GM10266 (cell line): Measurements from ENCODE around the gene APC2.

Source experiments
- DNase-seq: peaks from one replicate; pipeline ENCODE4 v3.0.0; 2012; ENCODE audit errors: extremely low spot score
- TF ChIP-seq, protein P1 (sequence below): IDR thresholded peaks from 2 replicates; pipeline ENCODE4 v1.5.1; 2012; ENCODE audit warnings: mild to moderate bottlenecking, low read depth; ENCODE audit not compliant: control insufficient read depth, insufficient read depth; ENCODE audit errors: missing control alignments

The APC2 gene

DNA sequence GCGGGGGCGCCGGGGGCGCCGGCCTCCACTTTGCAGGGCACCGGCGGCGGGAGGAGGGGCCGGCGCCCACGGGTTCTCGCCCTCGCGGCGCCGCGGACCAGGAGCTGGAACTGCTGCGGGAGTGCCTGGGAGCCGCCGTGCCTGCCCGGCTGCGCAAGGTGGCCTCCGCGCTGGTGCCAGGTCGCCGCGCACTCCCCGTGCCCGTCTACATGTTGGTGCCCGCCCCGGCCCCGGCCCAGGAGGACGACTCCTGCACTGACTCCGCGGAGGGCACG is 17.2 kb downstream of the APC2 start:
- TF ChIP-seq, protein P1, sequence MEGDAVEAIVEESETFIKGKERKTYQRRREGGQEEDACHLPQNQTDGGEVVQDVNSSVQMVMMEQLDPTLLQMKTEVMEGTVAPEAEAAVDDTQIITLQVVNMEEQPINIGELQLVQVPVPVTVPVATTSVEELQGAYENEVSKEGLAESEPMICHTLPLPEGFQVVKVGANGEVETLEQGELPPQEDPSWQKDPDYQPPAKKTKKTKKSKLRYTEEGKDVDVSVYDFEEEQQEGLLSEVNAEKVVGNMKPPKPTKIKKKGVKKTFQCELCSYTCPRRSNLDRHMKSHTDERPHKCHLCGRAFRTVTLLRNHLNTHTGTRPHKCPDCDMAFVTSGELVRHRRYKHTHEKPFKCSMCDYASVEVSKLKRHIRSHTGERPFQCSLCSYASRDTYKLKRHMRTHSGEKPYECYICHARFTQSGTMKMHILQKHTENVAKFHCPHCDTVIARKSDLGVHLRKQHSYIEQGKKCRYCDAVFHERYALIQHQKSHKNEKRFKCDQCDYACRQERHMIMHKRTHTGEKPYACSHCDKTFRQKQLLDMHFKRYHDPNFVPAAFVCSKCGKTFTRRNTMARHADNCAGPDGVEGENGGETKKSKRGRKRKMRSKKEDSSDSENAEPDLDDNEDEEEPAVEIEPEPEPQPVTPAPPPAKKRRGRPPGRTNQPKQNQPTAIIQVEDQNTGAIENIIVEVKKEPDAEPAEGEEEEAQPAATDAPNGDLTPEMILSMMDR: no peak
- no peak for DNase-seq

DNA sequence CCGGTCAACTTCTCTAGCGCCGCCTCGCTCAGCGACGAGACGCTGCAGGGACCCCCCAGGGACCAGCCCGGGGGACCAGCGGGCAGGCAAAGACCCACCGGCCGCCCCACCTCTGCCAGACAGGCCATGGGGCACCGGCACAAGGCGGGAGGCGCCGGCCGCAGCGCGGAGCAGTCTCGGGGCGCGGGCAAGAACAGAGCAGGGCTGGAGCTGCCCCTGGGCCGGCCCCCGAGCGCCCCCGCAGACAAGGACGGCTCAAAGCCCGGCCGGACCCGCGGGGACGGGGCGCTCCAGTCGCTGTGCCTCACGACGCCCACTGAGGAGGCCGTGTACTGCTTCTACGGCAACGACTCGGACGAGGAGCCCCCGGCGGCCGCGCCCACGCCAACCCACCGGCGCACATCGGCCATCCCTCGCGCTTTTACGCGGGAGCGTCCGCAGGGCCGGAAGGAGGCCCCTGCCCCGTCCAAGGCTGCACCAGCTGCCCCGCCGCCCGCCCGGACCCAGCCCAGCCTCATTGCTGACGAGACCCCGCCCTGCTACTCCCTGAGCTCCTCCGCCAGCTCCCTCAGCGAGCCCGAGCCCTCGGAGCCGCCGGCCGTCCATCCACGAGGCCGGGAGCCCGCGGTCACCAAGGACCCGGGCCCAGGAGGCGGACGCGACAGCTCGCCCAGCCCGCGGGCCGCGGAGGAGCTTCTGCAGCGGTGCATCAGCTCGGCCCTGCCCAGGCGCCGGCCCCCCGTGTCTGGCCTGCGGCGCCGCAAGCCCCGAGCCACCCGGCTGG is 17.8 kb downstream of the APC2 start:
- DNase-seq: no peak

DNA sequence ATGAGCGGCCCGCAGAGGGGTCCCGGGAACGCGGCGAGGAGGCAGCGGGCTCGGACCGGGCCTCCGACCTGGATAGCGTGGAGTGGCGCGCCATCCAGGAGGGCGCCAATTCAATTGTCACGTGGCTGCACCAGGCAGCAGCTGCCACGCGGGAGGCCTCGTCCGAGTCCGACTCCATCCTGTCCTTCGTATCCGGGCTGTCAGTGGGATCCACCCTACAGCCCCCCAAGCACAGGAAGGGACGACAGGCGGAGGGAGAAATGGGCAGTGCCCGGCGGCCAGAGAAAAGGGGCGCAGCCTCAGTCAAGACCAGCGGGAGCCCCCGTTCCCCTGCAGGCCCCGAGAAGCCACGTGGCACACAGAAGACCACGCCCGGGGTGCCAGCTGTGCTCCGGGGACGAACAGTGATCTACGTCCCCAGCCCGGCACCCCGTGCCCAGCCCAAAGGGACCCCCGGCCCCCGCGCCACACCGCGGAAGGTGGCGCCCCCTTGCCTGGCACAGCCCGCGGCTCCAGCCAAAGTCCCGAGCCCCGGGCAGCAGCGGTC is 18.4 kb downstream of the APC2 start:
- TF ChIP-seq, protein P1: no peak
- no peak for DNase-seq

More for the DNA sequence above, 17.8 kb downstream of the APC2 start:
- TF ChIP-seq, protein P1: no peak

DNA sequence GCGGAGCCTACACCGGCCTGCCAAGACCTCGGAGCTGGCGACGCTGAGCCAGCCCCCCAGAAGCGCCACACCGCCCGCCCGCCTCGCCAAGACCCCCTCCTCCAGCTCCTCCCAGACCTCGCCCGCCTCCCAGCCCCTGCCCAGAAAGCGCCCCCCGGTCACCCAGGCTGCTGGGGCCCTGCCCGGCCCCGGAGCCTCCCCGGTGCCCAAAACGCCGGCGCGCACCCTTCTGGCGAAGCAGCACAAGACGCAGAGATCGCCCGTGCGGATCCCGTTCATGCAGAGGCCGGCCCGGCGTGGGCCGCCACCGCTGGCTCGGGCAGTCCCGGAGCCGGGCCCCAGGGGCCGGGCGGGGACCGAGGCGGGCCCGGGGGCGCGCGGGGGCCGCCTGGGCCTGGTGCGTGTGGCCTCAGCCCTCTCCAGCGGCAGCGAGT is 18.9 kb downstream of the APC2 start:
- peak; percentile 81 for DNase-seq
- TF ChIP-seq, protein P1: peak; percentile 18

DNA sequence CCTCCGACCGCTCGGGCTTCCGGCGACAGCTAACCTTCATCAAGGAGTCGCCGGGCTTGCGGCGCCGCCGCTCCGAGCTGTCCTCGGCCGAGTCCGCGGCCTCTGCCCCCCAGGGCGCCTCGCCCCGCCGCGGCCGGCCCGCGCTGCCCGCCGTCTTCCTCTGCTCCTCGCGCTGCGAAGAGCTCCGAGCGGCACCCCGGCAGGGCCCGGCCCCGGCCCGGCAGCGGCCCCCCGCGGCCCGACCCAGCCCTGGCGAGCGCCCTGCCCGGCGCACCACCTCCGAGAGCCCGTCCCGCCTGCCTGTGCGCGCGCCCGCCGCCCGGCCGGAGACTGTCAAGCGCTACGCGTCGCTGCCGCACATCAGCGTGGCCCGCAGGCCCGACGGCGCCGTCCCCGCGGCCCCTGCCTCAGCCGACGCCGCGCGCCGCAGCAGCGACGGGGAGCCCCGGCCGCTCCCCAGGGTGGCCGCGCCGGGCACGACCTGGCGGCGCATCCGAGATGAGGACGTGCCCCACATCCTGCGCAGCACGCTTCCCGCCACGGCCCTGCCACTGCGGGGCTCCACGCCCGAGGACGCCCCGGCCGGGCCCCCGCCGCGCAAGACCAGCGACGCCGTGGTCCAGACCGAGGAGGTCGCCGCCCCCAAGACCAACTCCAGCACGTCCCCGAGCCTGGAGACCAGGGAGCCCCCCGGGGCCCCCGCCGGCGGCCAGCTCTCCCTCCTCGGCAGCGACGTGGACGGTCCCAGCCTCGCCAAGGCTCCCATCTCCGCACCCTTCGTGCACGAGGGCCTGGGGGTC is 19.5 kb downstream of the APC2 start:
- no peak for DNase-seq
- TF ChIP-seq, protein P1: no peak

DNA sequence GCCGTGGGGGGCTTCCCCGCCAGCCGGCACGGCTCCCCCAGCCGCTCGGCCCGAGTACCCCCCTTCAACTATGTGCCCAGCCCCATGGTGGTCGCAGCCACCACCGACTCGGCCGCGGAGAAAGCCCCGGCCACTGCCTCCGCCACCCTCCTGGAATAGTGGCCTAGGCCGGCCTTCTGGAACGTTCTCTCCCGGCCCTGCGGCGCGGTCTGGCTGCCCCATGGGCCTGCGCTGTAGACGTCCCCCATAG is 20.1 kb downstream of the APC2 start:
- TF ChIP-seq, protein P1: no peak
- no peak for DNase-seq
